ENCODE results near the gene CLIC1.

- no peak for TF ChIP-seq EZH2 (IDR thresholded peaks at IDR 0.05; ENCODE audit: insufficient read depth, poor library complexity, severe bottlenecking)
- no peak for TF ChIP-seq EZH2phosphoT487 (IDR thresholded peaks at IDR 0.05; ENCODE audit: insufficient read depth, low read depth)
Measured at GRCh38 chr6:31692353-31692752, 44.0 kb downstream of the CLIC1 start.
